ENCODE results near the gene STAT4. TPM values are rescaled to one million over a fixed set of nuclear protein-coding genes. Genes with fewer than 3 reads are reported as not detected.

The STAT4 gene
- total and polyA plus RNA-seq, 4 donors = 0.85 to 7.9 (median 3.2) TPM

DNA sequence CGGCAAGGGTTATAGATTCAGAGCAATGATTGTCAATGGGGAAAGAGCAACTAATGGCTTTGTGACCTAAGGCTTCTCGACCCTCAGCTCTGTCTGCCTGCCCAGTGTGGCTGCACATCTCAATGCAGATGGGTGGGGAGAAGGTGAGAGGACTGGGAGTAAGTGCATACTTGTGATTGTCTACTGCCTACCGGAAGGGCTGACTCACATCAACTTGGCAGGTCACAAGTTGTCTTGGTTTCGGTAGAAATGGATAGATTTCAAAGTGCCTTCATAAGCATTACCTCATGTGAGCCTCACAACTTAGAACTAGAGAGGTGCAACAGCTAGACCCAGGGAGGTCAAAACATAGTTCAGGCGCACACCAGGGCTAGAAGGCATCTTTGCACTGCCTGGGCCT lies 166.2 kb downstream of the STAT4 start (continued):
- no peak for TF ChIP-seq ZBTB33 (IDR thresholded peaks at IDR 0.05)
- TF ChIP-seq NR2F2 (IDR thresholded peaks at IDR 0.05) = no peak
- no peak for TF ChIP-seq FOXA1 (IDR thresholded peaks at IDR 0.05)
- no peak for TF ChIP-seq RXRA (IDR thresholded peaks at IDR 0.05)

DNA sequence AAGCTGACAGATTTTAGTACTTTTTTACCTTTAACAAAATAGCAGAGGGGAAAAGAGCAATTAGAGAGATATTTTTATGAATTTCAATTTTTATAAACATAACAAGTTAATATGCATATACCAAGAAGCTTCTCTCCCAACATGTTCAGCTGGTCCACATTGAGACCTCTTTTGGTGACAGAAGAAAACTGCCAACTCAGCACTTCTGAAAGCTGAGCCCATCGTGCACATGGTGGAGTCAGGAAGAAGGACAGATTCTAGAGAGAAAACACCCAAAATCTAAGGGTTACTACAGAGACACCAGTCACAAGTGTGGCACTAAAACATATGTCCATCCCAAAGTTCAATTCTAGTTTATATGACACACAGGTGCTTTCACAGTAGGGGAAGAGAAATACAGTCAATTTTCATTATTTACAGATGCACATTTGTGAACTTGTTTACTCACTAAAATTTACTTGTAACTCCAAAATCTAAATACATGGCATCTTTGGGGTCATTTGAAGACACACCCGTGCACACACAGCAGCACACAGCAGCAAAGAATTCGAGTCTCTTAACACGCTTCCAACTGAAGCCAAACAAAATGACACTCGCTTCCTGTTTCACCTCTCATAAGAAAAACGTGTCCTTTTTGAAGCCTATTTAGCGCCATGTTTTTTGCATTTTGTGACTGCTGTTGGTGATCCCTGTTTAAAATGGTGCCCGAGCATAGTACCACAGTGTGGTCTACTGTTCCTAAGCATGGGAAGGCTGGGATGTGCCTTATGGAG lies 168.3 kb downstream of the STAT4 start:
- Histone ChIP-seq H3K36me3 (ENCODE audit: control insufficient read depth in 4 of 4, insufficient read depth in 3 of 4, low read depth in 1 of 4, low read length in 3 of 4) (peaks cover 14 to 99% (median 83%) of the 10 kb centered on the region in 4 donors), H3K9ac (ENCODE audit: low read depth in 1 of 2, low read length in 2 of 2) (no peak overlapping the region), H3K27me3 (ENCODE audit: control insufficient read depth in 4 of 4, insufficient read depth in 4 of 4, low read length in 3 of 4) (no peaks in the 10 kb centered on the region), H3K9me3 (ENCODE audit: control insufficient read depth in 4 of 4, low read length in 3 of 4) (no peaks in the 10 kb centered on the region), H3K4me1 (ENCODE audit: control insufficient read depth in 4 of 4, insufficient read depth in 4 of 4, low read length in 3 of 4) (peaks cover 0 to 13% (median 5%) of the 10 kb centered on the region in 4 donors), H3K4me3 (ENCODE audit: low read depth in 1 of 3, low read length in 3 of 3) (no peak overlapping the region), H3K27ac (ENCODE audit: low read depth in 1 of 2, low read length in 2 of 2) (no peak overlapping the region)
- DNase-seq (ENCODE audit: low spot score) = no peak
- 89% methylated on average over 8 of the region's 8 CpGs for WGBS
- TF ChIP-seq ZBTB33 (IDR thresholded peaks at IDR 0.05) = no peak
- TF ChIP-seq, protein P1, sequence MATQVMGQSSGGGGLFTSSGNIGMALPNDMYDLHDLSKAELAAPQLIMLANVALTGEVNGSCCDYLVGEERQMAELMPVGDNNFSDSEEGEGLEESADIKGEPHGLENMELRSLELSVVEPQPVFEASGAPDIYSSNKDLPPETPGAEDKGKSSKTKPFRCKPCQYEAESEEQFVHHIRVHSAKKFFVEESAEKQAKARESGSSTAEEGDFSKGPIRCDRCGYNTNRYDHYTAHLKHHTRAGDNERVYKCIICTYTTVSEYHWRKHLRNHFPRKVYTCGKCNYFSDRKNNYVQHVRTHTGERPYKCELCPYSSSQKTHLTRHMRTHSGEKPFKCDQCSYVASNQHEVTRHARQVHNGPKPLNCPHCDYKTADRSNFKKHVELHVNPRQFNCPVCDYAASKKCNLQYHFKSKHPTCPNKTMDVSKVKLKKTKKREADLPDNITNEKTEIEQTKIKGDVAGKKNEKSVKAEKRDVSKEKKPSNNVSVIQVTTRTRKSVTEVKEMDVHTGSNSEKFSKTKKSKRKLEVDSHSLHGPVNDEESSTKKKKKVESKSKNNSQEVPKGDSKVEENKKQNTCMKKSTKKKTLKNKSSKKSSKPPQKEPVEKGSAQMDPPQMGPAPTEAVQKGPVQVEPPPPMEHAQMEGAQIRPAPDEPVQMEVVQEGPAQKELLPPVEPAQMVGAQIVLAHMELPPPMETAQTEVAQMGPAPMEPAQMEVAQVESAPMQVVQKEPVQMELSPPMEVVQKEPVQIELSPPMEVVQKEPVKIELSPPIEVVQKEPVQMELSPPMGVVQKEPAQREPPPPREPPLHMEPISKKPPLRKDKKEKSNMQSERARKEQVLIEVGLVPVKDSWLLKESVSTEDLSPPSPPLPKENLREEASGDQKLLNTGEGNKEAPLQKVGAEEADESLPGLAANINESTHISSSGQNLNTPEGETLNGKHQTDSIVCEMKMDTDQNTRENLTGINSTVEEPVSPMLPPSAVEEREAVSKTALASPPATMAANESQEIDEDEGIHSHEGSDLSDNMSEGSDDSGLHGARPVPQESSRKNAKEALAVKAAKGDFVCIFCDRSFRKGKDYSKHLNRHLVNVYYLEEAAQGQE (IDR thresholded peaks at IDR 0.05) = no peak
- TF ChIP-seq JUND (IDR thresholded peaks at IDR 0.05) = no peak
- TF ChIP-seq, protein P2, sequence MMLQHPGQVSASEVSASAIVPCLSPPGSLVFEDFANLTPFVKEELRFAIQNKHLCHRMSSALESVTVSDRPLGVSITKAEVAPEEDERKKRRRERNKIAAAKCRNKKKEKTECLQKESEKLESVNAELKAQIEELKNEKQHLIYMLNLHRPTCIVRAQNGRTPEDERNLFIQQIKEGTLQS (IDR thresholded peaks at IDR 0.05) = no peak
- no peak for TF ChIP-seq NR2F2 (IDR thresholded peaks at IDR 0.05)
- TF ChIP-seq, protein P3, sequence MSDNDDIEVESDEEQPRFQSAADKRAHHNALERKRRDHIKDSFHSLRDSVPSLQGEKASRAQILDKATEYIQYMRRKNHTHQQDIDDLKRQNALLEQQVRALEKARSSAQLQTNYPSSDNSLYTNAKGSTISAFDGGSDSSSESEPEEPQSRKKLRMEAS (IDR thresholded peaks at IDR 0.05) = no peak
- TF ChIP-seq EGR1 (IDR thresholded peaks at IDR 0.05; ENCODE audit: low read depth in 2 of 2) = no peak
- no peak for TF ChIP-seq SP1 (IDR thresholded peaks at IDR 0.05)
- no peak for TF ChIP-seq FOXA2 (IDR thresholded peaks at IDR 0.05)
- TF ChIP-seq HNF4A (conservative IDR thresholded peaks at IDR 0.05) = no peak
- no peak for TF ChIP-seq TAF1 (conservative IDR thresholded peaks at IDR 0.05)
- no peak for TF ChIP-seq GABPA (IDR thresholded peaks at IDR 0.05 in 1 of 2, conservative IDR thresholded peaks at IDR 0.05 in 1 of 2)
- TF ChIP-seq FOXA1 (IDR thresholded peaks at IDR 0.05) = no peak
- no peak for TF ChIP-seq RAD21 (IDR thresholded peaks at IDR 0.05)
- TF ChIP-seq YY1 (IDR thresholded peaks at IDR 0.05) = no peak
- TF ChIP-seq HNF4G (IDR thresholded peaks at IDR 0.05) = no peak
- no peak for TF ChIP-seq RXRA (IDR thresholded peaks at IDR 0.05)
- TF ChIP-seq, protein P4, sequence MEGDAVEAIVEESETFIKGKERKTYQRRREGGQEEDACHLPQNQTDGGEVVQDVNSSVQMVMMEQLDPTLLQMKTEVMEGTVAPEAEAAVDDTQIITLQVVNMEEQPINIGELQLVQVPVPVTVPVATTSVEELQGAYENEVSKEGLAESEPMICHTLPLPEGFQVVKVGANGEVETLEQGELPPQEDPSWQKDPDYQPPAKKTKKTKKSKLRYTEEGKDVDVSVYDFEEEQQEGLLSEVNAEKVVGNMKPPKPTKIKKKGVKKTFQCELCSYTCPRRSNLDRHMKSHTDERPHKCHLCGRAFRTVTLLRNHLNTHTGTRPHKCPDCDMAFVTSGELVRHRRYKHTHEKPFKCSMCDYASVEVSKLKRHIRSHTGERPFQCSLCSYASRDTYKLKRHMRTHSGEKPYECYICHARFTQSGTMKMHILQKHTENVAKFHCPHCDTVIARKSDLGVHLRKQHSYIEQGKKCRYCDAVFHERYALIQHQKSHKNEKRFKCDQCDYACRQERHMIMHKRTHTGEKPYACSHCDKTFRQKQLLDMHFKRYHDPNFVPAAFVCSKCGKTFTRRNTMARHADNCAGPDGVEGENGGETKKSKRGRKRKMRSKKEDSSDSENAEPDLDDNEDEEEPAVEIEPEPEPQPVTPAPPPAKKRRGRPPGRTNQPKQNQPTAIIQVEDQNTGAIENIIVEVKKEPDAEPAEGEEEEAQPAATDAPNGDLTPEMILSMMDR (IDR thresholded peaks at IDR 0.05; ENCODE audit: low read depth, low read length, missing input control) = no peak

All from liver (tissue), 9 donors.